HepG2 (cell line): Measurements from ENCODE around the gene EEF1AKMT3. TPM values are rescaled to one million over a fixed set of nuclear protein-coding genes. Genes with fewer than 3 reads are reported as not detected.

Experiments used
- ATAC-seq: fragments of 200-7000 bp; cut with Tn5 transposase; 3 replicates; pipeline ENCODE4 v1.9.1; 2020; ENCODE audit warnings: mild to moderate bottlenecking, moderate library complexity
- BruUV-seq: library from RNA; stranded (reverse); fragments of 400-500 nt; replicated peaks from 2 replicates; lab custom pipeline; 2021; lab: Mats Ljungman, UMichigan
- CTCF ChIA-PET: fragments of 300-600 bp; formaldehyde crosslinking; extraction: SDS; loops from one replicate; lab custom pipeline; 2021; ENCODE audit warnings: low total read pairs, inconsistent platforms, low intra/inter-chr PET ratio; lab: Yijun Ruan, JAX
- POLR2A ChIA-PET: fragments of 350-600 bp; sonication (Branson Sonifier 250); formaldehyde crosslinking; loops from one replicate; lab custom pipeline; 2020; ENCODE audit warnings: antibody characterized with exemption, inconsistent platforms; lab: Yijun Ruan, JAX
- DNase-seq: peaks from one replicate; pipeline ENCODE4 v3.0.0-alpha.2; 2015; ENCODE audit warnings: low spot score
- FAIRE-seq: peaks from 3 replicates; lab custom pipeline; 2011; peaks lifted over from hg19 to GRCh38; lab: Jason Lieb, UNC
- H2AFZ ChIP-seq: one replicate; pipeline ENCODE4 v1.6.1; 2011; ENCODE audit warnings: low read length, inconsistent platforms
- H3K27ac ChIP-seq: fragments of 300-600 bp; 3 replicates; pipeline ENCODE4 v1.8.0; 2011; ENCODE audit warnings: mixed run types, mild to moderate bottlenecking, mixed read lengths, low read length, inconsistent platforms; ENCODE audit not compliant: insufficient read depth; ENCODE audit errors: extremely low read length
- H3K27me3 ChIP-seq, 2 experiments: fragments of 200-600 bp in 1 of 2; 2 replicates in 1 of 2; 3 replicates in 1 of 2; pipeline versions ENCODE4 v1.6.0 to v1.8.0; 2011; ENCODE audit warnings: low read length in 2 of 2, mild to moderate bottlenecking in 2 of 2, moderate library complexity in 2 of 2, inconsistent platforms in 1 of 2; ENCODE audit not compliant: insufficient read depth in 2 of 2, control insufficient read depth in 1 of 2
- H3K36me3 ChIP-seq, 2 experiments: fragments of 200-600 bp in 1 of 2; replicated peaks in 1 of 2; 2 replicates in 1 of 2; 3 replicates in 1 of 2; pipeline versions ENCODE4 v1.5.1 to v1.8.0; 2011; ENCODE audit warnings: low read length in 2 of 2, inconsistent platforms in 1 of 2; ENCODE audit not compliant: insufficient read depth in 2 of 2, control insufficient read depth in 1 of 2
- H3K4me1 ChIP-seq: 2 replicates; pipeline ENCODE4 v1.5.1; 2012; ENCODE audit warnings: low read length, inconsistent platforms; ENCODE audit not compliant: insufficient read depth
- H3K4me2 ChIP-seq: 2 replicates; pipeline ENCODE4 v1.6.0; 2011; ENCODE audit warnings: low read depth, low read length, inconsistent platforms
- H3K4me3 ChIP-seq, 3 experiments: fragments of 200-600 bp in 1 of 3; sonication (generic), shearing (Covaris generic) in 1 of 3; replicated peaks in 1 of 3; 2 replicates each; pipeline ENCODE4 v1.5.1; 2011 to 2016; ENCODE audit warnings: low read length in 3 of 3, inconsistent platforms in 2 of 3, low read depth in 2 of 3, mild to moderate bottlenecking in 2 of 3, control low read depth in 1 of 3, mixed read lengths in 1 of 3; ENCODE audit not compliant: insufficient read depth in 1 of 3
- H3K79me2 ChIP-seq: one replicate; pipeline ENCODE4 v1.6.1; 2011; ENCODE audit warnings: low read length, inconsistent platforms; ENCODE audit not compliant: insufficient read depth
- H3K9ac ChIP-seq: 2 replicates; pipeline ENCODE4 v1.6.0; 2011; ENCODE audit warnings: mild to moderate bottlenecking, low read depth, low read length, inconsistent platforms; ENCODE audit not compliant: insufficient read depth
- H3K9me3 ChIP-seq: 2 replicates; pipeline ENCODE4 v1.5.1; 2012; ENCODE audit warnings: mild to moderate bottlenecking, low read length
- H4K20me1 ChIP-seq: 2 replicates; pipeline ENCODE4 v1.6.0; 2011; ENCODE audit warnings: inconsistent platforms, mild to moderate bottlenecking, low read length, moderate library complexity; ENCODE audit not compliant: insufficient read depth
- ARID4A ChIP-seq: sonication (generic); formaldehyde crosslinking; IDR thresholded peaks from 2 replicates; pipeline ENCODE4 v1.5.0; 2020; ENCODE audit warnings: mild to moderate bottlenecking, missing genetic modification reagents, borderline replicate concordance
- EEA1 ChIP-seq: sonication (generic); formaldehyde crosslinking; IDR thresholded peaks from 2 replicates; pipeline ENCODE4 v1.5.1; 2020; ENCODE audit warnings: mild to moderate bottlenecking, missing genetic modification reagents, borderline replicate concordance
- HNF1B ChIP-seq: sonication (generic); formaldehyde crosslinking; IDR thresholded peaks from 2 replicates; pipeline ENCODE4 v1.5.1; 2020; ENCODE audit warnings: mild to moderate bottlenecking, moderate library complexity, missing genetic modification reagents
- PRDM15 ChIP-seq: sonication (generic); formaldehyde crosslinking; IDR thresholded peaks from 2 replicates; pipeline ENCODE4 v1.4.0; 2020; ENCODE audit warnings: missing genetic modification reagents
- TOPORS ChIP-seq: sonication (generic); formaldehyde crosslinking; IDR thresholded peaks from 2 replicates; pipeline ENCODE4 v1.8.0; 2023; ENCODE audit warnings: mild to moderate bottlenecking, missing genetic modification reagents
- YEATS2 ChIP-seq: sonication (generic); formaldehyde crosslinking; IDR thresholded peaks from 2 replicates; pipeline ENCODE4 v1.4.0; 2020; ENCODE audit warnings: missing genetic modification reagents, borderline replicate concordance
- ZNF891 ChIP-seq: sonication (generic); formaldehyde crosslinking; IDR thresholded peaks from 2 replicates; pipeline ENCODE4 v1.5.0; 2020; ENCODE audit warnings: mild to moderate bottlenecking, missing genetic modification reagents
- WGBS: methylation state at CpG from one replicate; pipeline ENCODE4 v1.1.6; 2017; ENCODE audit warnings: low lambda C conversion rate; 5-methylcytosine and 5-hydroxymethylcytosine counted together
- in situ Hi-C: cut with HindIII; loops from 2 replicates; pipeline ENCODE4 v1.10.0; 2017; ENCODE audit warnings: low pct_unique_long_range_greater_than_20kb; ENCODE audit not compliant: extremely low pct_ligation_motif_present
- intact Hi-C: fragments of 100-400 bp; cut with micrococcal nuclease; formaldehyde crosslinking; loops from one replicate; pipeline ENCODE4 v1.10.0; 2022; ENCODE audit not compliant: unreplicated experiment
- polyA plus RNA-seq, 8 experiments: library from polyadenylated mRNA; depleted of rRNA in 3 of 8; stranded (reverse) in 7 of 8; unstranded in 1 of 8; fragments of >200 nt; fragmentation: Illumina TruSeq in 4 of 8; extraction: Trizol in 4 of 8; gene quantifications; 2 replicates each; pipeline versions ENCODE4 v1.2.1 to v1.2.3, GENCODE V29; 2011 to 2016; ENCODE audit warnings: low read depth in 4 of 8, missing spikeins in 1 of 8, mixed read lengths in 1 of 8; ENCODE audit not compliant: insufficient read depth in 1 of 8
- total RNA-seq, 5 experiments: library from RNA; depleted of rRNA; stranded (reverse); fragments of >200 nt; fragmentation: Illumina TruSeq; extraction: Trizol; gene quantifications; 2 replicates each; pipeline ENCODE4 v1.2.3, GENCODE V29; 2016; ENCODE audit warnings: low read depth in 1 of 5

Gene EEF1AKMT3
- total and polyA plus RNA-seq, 2 of the 13 experiments (the other 11 are each of a cell fraction or from before 2014, with no cell fraction given): 4.7 to 11.4 TPM

- TF ChIP-seq ARID4A (CRISPR knock-in tag) (0 out of 2 replicates have a peak, but pooled peaks have one; percentile 32), HNF1B (CRISPR knock-in tag) (0 out of 2 replicates have a peak, but pooled peaks have one; percentile 4)
Measured at GRCh38 chr12:57737467-57738460, 34.6 kb upstream of the EEF1AKMT3 start (continued).

GRCh38 chr12:57738661-57739237 lies 33.7 kb upstream of the EEF1AKMT3 start, which contains the start of gene AGAP2:
TSS of gene AGAP2 (minus strand) at chr12:57738742. CDS start at chr12:57738246, 496 bp downstream.
- Histone ChIP-seq H3K9ac (no peak within 1 kb of the TSS), H4K20me1 (no peaks in the 10 kb centered on the region), H3K27me3 (peaks cover 12 to 44% of the 10 kb centered on the region in 2 experiments; a peak in 4 of 5 replicates), H3K27ac (no peak within 1 kb of the TSS), H2AFZ (no peak within 1 kb of the TSS), H3K4me1 (peaks cover 61% of the 10 kb centered on the region), H3K4me3 (peak within 1 kb of the TSS; percentile 48 to 73 (median 59); a peak in 5 of 6 replicates), H3K79me2 (no peaks in the 10 kb centered on the region), H3K4me2 (peak within 1 kb of the TSS; percentile 94), H3K36me3 (no peaks in the 10 kb centered on the region), H3K9me3 (no peaks in the 10 kb centered on the region)
- ATAC-seq (no peak), FAIRE-seq (no peak), DNase-seq (no peak)
- in situ Hi-C loops (no loop called here), intact Hi-C loops (loop anchor here (5.0 kb wide), 2 partner anchors 46 to 156 kb away; partner anchors contain the start of gene OS9)
- ChIA-PET CTCF (no interaction called here), POLR2A (no interaction called here)
- no TSS peak for BruUV-seq
- 19% methylated on average over 26 of the region's 36 CpGs for WGBS
- TF ChIP-seq PRDM15 (CRISPR knock-in tag) (peak; percentile 98), TOPORS (CRISPR knock-in tag) (no peak), EEA1 (CRISPR knock-in tag) (no peak), ZNF891 (no peak), YEATS2 (CRISPR knock-in tag) (no peak)
